MCF 10A (cell line): ENCODE data around the gene PDCD10. TPM values are rescaled to one million over a fixed set of nuclear protein-coding genes. Genes with fewer than 3 reads are reported as not detected.
A peak's percentile ranks its signal among the peaks of the same experiment; 100 is the strongest.

ENCODE experiments used
- BruUV-seq: library from RNA; stranded (reverse); fragments of 400-500 nt; replicated peaks from 2 replicates; lab custom pipeline; 2021; lab: Mats Ljungman, UMichigan
- CTCF ChIA-PET: fragments of 300-600 bp; sonication (Branson Sonifier 250); formaldehyde crosslinking; extraction: SDS; loops from one replicate; lab custom pipeline; 2021; ENCODE audit warnings: antibody characterized with exemption, inconsistent platforms; lab: Yijun Ruan, JAX
- POLR2A ChIA-PET: fragments of 300-600, 350-650 bp; sonication (Branson Sonifier 250); formaldehyde crosslinking; extraction: SDS; loops from one replicate; lab custom pipeline; 2020; ENCODE audit warnings: antibody characterized with exemption, inconsistent platforms; lab: Yijun Ruan, JAX
- DNase-seq: peaks from one replicate; pipeline ENCODE4 v3.0.0-alpha.2; 2018; ENCODE audit not compliant: unreplicated experiment
- H3K27ac Mint-ChIP-seq: one replicate; pipeline ENCODE4 v1.8.0; 2022; ENCODE audit warnings: mild to moderate bottlenecking, low read depth, mixed read lengths; ENCODE audit not compliant: unreplicated experiment
- H3K27me3 Mint-ChIP-seq: one replicate; pipeline ENCODE4 v1.8.0; 2022; ENCODE audit warnings: mixed read lengths; ENCODE audit not compliant: insufficient read depth, unreplicated experiment
- H3K36me3 Mint-ChIP-seq: one replicate; pipeline ENCODE4 v1.8.0; 2022; ENCODE audit warnings: mild to moderate bottlenecking, moderate library complexity, mixed read lengths; ENCODE audit not compliant: insufficient read depth, unreplicated experiment
- H3K4me1 Mint-ChIP-seq: one replicate; pipeline ENCODE4 v1.8.0; 2022; ENCODE audit warnings: mixed read lengths; ENCODE audit not compliant: insufficient read depth, unreplicated experiment
- H3K4me3 Mint-ChIP-seq: one replicate; pipeline ENCODE4 v1.8.0; 2022; ENCODE audit warnings: mild to moderate bottlenecking, moderate library complexity, mixed read lengths; ENCODE audit not compliant: unreplicated experiment
- H3K9me3 Mint-ChIP-seq: one replicate; pipeline ENCODE4 v1.8.0; 2022; ENCODE audit warnings: mixed read lengths; ENCODE audit not compliant: unreplicated experiment
- CTCF ChIP-seq: fragments of 200-600 bp; IDR thresholded peaks from one replicate; pipeline ENCODE4 v1.8.0; 2022; ENCODE audit warnings: antibody characterized with exemption, mild to moderate bottlenecking; ENCODE audit not compliant: unreplicated experiment
- intact Hi-C: fragments of 100-400 bp; cut with micrococcal nuclease; formaldehyde crosslinking; loops from 2 replicates; pipeline ENCODE4 v1.14.1; 2022
- total RNA-seq: library from RNA; stranded (reverse); gene quantifications from 2 replicates; pipeline ENCODE4 v1.2.3, GENCODE V29; 2022

PDCD10 gene
- total RNA-seq, 1 experiment from 2014 or later: 63.3 TPM

GRCh38 chr3:167662919-167663400 lies 71.7 kb downstream of the PDCD10 start:
- no peak overlapping the region for H3K4me3 Mint-ChIP-seq
- no peaks in the 10 kb centered on the region for H3K36me3 Mint-ChIP-seq
- no TSS peak for BruUV-seq
- H3K9me3 Mint-ChIP-seq: no peaks in the 10 kb centered on the region
- peak; percentile 8 for DNase-seq
- intact Hi-C loops: no loop called here
- H3K27me3 Mint-ChIP-seq: no peaks in the 10 kb centered on the region
- no peaks in the 10 kb centered on the region for H3K4me1 Mint-ChIP-seq
- ChIA-PET CTCF (interaction anchor here (0.6 kb wide), 1 partner anchor 1485 kb away, joined by 3 read pairs; no protein-coding TSS in a partner anchor), POLR2A (interaction anchor here (0.6 to 1.6 kb wide), 4 partner anchors 10 to 584 kb away, joined by 3 to 5 read pairs (median 3); no protein-coding TSS in a partner anchor)
- no peak for TF ChIP-seq CTCF
- H3K27ac Mint-ChIP-seq: no peak overlapping the region

- intact Hi-C loops: no loop called here
- DNase-seq: no peak
- ChIA-PET CTCF (interaction anchor here (1.2 to 1.8 kb wide), 2 partner anchors 12 to 21 kb away, joined by 3 to 4 read pairs; no protein-coding TSS in a partner anchor), POLR2A (interaction anchor here (1.0 kb wide), 1 partner anchor 9 kb away, joined by 4 read pairs; no protein-coding TSS in a partner anchor)
- no peaks in the 10 kb centered on the region for H3K36me3 Mint-ChIP-seq
- H3K27ac Mint-ChIP-seq: no peak overlapping the region
- no peaks in the 10 kb centered on the region for H3K4me1 Mint-ChIP-seq
- BruUV-seq: no TSS peak
- no peaks in the 10 kb centered on the region for H3K9me3 Mint-ChIP-seq
- no peak for TF ChIP-seq CTCF
- no peak overlapping the region for H3K4me3 Mint-ChIP-seq
- no peaks in the 10 kb centered on the region for H3K27me3 Mint-ChIP-seq
Observed at GRCh38 chr3:167657684-167658225, 76.9 kb downstream of the PDCD10 start.

GRCh38 chr3:167656821-167657220 lies 77.9 kb downstream of the PDCD10 start:
- DNase-seq: no peak

More at GRCh38 chr3:167656821-167657220, 77.9 kb downstream of the PDCD10 start:
- H3K4me3 Mint-ChIP-seq: no peak overlapping the region
- ChIA-PET POLR2A (interaction anchor here (1.0 kb wide), 1 partner anchor 9 kb away, joined by 4 read pairs; no protein-coding TSS in a partner anchor), CTCF (interaction anchor here (1.8 kb wide), 1 partner anchor 13 kb away, joined by 4 read pairs; no protein-coding TSS in a partner anchor)
- no peaks in the 10 kb centered on the region for H3K36me3 Mint-ChIP-seq
- intact Hi-C loops: no loop called here
- no peaks in the 10 kb centered on the region for H3K27me3 Mint-ChIP-seq
- H3K9me3 Mint-ChIP-seq: no peaks in the 10 kb centered on the region
- no TSS peak for BruUV-seq
- no peak for TF ChIP-seq CTCF
- H3K4me1 Mint-ChIP-seq: no peaks in the 10 kb centered on the region
- no peak overlapping the region for H3K27ac Mint-ChIP-seq
